ENCODE measurements around the gene HSPD1.

DNA sequence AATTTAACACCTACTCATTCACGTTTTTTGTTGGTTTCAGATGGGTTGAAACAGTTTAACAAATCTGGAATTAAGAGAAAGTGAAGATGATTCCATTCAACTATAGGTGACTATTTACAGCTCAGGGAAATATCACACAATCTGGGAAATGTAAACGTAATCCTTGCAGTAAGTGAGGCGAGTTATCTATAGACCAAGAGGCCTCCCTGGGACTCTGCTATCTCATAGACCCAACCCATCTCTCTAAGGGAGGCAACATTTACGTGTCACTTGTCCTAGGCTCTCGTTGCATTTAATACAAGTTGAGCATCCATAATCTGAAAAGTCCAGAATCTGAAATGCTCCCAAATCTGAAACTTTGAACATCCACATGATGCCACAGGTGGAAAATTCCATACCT, 14.3 kb upstream of the HSPD1 start:
- TF ChIP-seq, protein P1, sequence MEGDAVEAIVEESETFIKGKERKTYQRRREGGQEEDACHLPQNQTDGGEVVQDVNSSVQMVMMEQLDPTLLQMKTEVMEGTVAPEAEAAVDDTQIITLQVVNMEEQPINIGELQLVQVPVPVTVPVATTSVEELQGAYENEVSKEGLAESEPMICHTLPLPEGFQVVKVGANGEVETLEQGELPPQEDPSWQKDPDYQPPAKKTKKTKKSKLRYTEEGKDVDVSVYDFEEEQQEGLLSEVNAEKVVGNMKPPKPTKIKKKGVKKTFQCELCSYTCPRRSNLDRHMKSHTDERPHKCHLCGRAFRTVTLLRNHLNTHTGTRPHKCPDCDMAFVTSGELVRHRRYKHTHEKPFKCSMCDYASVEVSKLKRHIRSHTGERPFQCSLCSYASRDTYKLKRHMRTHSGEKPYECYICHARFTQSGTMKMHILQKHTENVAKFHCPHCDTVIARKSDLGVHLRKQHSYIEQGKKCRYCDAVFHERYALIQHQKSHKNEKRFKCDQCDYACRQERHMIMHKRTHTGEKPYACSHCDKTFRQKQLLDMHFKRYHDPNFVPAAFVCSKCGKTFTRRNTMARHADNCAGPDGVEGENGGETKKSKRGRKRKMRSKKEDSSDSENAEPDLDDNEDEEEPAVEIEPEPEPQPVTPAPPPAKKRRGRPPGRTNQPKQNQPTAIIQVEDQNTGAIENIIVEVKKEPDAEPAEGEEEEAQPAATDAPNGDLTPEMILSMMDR (IDR thresholded peaks at IDR 0.05; ENCODE audit: low read depth, low read length), result no peak
- TF ChIP-seq, protein P2, sequence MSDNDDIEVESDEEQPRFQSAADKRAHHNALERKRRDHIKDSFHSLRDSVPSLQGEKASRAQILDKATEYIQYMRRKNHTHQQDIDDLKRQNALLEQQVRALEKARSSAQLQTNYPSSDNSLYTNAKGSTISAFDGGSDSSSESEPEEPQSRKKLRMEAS (IDR thresholded peaks at IDR 0.05; ENCODE audit: low read depth, low read length), result no peak
- TF ChIP-seq POLR2A (IDR thresholded peaks at IDR 0.05; ENCODE audit: extremely low read depth, insufficient read length) (no peak), MYC (IDR thresholded peaks at IDR 0.05; ENCODE audit: low read depth, low read length) (no peak)
